Mesodermal cell (in vitro differentiated cells): Measurements from ENCODE around the gene SLC39A10.
"Not testable (repeated sequence)": the region's sequence is repeated elsewhere in the genome, so short reads cannot be mapped to it uniquely, and the experiment has no call there.

Source experiments
- H3K27ac ChIP-seq: 2 replicates; pipeline ENCODE4 v1.7.0; 2013; ENCODE audit warnings: mild to moderate bottlenecking, low read depth, low read length, moderate library complexity; ENCODE audit not compliant: severe bottlenecking
- H3K36me3 ChIP-seq: 2 replicates; pipeline ENCODE4 v1.7.1; 2013; ENCODE audit warnings: mild to moderate bottlenecking, low read length, moderate library complexity; ENCODE audit not compliant: control insufficient read depth, insufficient read depth
- H3K4me1 ChIP-seq: one replicate; pipeline ENCODE4 v1.7.1; 2013; ENCODE audit warnings: mild to moderate bottlenecking, low read length; ENCODE audit not compliant: insufficient read depth, control insufficient read depth, poor library complexity, severe bottlenecking
- H3K4me3 ChIP-seq: 2 replicates; pipeline ENCODE4 v1.7.0; 2013; ENCODE audit warnings: low read length, control low read depth, mild to moderate bottlenecking; ENCODE audit not compliant: insufficient read depth, poor library complexity, severe bottlenecking; ENCODE audit errors: extremely low read depth
- H3K9me3 ChIP-seq: 2 replicates; pipeline ENCODE4 v1.7.1; 2013; ENCODE audit warnings: mild to moderate bottlenecking, low read length, moderate library complexity; ENCODE audit not compliant: control insufficient read depth
- WGBS, 2 experiments: methylation state at CpG; one replicate each; pipeline ENCODE4 v1.1.5; 2013; ENCODE audit warnings: missing lambda C conversion rate in 2 of 2; ENCODE audit not compliant: insufficient coverage in 2 of 2; 5-methylcytosine and 5-hydroxymethylcytosine counted together

Gene SLC39A10

DNA sequence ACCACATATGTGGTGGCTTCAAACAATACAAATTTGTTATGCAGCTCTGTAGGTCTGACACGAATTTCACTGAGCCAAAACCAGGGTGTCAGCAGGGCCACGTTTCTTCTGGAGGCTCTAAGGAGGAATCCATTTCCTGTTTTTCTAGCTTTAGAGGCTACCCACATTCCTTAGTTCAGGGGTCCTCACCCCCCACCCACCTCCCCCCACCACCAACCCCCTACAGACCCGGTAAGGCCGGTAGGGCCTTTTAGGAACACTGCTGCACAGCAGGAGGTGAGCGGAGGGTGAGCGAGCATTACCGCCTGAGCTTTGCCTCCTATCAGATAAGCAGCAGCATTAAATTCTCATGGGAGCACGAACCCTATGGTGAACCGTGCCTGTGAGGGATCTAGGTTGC is 10.6 kb upstream of the SLC39A10 start:
- Histone ChIP-seq H3K9me3 (no peaks in the 10 kb centered on the region), H3K36me3 (no peaks in the 10 kb centered on the region), H3K4me1 (no peaks in the 10 kb centered on the region), H3K4me3 (no peak overlapping the region), H3K27ac (no peak overlapping the region)
- WGBS, 2 experiments = 59 to 68% methylated on average over 6 of the region's 9 CpGs

DNA sequence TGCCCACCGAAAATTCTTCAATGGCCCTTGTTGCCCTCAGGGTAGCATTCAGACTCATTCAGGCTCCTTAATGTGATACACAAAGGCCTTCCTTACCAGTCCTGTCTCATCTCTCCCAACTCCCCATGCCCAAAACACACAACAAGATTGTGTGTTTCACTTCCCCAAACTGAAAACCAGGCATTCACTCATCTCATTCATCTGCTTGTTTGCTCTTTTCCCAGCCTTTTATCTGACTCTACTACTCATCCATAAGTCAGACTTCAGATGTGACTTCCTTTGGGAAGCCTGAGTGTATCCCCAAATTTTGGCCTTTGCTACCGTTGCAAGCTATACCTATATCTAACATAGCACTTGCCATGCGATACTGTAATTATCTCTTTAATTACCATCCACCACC is 9.7 kb upstream of the SLC39A10 start:
- Histone ChIP-seq H3K4me1 (no peaks in the 10 kb centered on the region), H3K27ac (no peak overlapping the region), H3K36me3 (no peaks in the 10 kb centered on the region), H3K4me3 (no peak overlapping the region), H3K9me3 (no peaks in the 10 kb centered on the region)
- WGBS, 2 experiments = 88 to 89% methylated on average over 3 of the region's 3 CpGs

- not testable (repeated sequence) for H3K4me3 ChIP-seq, H3K27ac ChIP-seq, H3K9me3 ChIP-seq, H3K36me3 ChIP-seq, H3K4me1 ChIP-seq
- 75 to 82% methylated on average over 1 to 2 of the region's 2 CpGs for WGBS, 2 experiments
Observed at GRCh38 chr2:195648370-195648769, 8.7 kb upstream of the SLC39A10 start.

GRCh38 chr2:195648787-195649186 is 8.2 kb upstream of the SLC39A10 start:
- Histone ChIP-seq H3K27ac (no peak overlapping the region), H3K4me3 (no peak overlapping the region)
- 93 to 100% methylated on average over 2 to 4 of the region's 5 CpGs for WGBS, 2 experiments

DNA sequence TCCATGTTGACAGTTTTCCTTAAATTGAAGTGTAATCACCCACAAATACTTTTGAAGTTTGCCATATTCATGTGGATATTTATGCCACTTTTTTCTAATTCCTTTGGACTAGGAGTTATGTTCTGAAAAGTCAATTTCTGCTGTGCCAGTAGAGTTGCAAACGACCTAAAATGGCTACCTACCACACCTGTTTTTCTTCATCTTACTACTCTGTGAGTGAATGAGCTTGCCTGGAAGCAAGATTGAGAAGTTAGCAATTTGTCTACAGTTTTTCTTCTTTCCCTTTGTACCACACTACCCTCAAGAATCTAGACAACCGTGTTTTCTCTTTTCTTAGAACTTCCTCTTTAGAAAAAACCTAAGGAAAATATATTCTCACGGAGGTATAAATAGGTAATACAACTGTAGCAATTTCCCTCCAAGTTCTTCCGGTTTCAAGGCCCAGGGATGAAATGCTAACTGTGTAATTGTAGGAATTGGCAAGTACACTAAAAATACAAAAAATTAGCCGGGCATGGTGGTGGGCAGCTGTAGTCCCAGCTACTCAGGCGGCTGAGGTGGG is 7.3 kb upstream of the SLC39A10 start:
- H3K4me1 ChIP-seq = no peaks in the 10 kb centered on the region
- H3K4me3 ChIP-seq = no peak overlapping the region
- H3K27ac ChIP-seq = no peak overlapping the region
- no peaks in the 10 kb centered on the region for H3K9me3 ChIP-seq
- H3K36me3 ChIP-seq = no peaks in the 10 kb centered on the region
- 90% methylated on average over 2 of the region's 6 CpGs; no CpG with 5 or more reads in 1 of the 2 experiments for WGBS, 2 experiments

More at GRCh38 chr2:195648787-195649186, 8.2 kb upstream of the SLC39A10 start:
- Histone ChIP-seq H3K4me1 (no peaks in the 10 kb centered on the region), H3K36me3 (no peaks in the 10 kb centered on the region), H3K9me3 (no peaks in the 10 kb centered on the region)

DNA sequence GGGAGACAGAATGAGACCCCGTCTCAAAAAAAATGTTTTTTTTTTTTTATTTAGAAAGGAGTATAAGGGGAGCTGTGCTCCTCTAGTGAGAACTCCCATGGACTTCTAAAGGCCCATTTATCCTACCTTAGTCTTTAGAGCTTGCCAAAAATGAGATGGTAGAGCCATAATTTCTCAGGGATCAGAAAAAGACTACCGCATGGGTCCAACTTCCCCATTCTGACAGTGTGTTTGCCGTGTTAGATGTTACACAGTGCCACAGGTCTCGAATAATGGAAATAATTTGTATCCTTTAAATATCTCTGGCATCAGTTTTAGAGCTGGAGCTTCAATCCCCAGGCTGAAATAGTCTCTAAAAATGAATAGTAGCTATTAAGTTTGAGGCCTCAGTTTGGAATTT is 6.0 kb upstream of the SLC39A10 start:
- H3K9me3 ChIP-seq = no peaks in the 10 kb centered on the region
- H3K4me3 ChIP-seq = no peak overlapping the region
- WGBS, 2 experiments = 100% methylated on average over 1 of the region's 4 CpGs; no CpG with 5 or more reads in 1 of the 2 experiments
- no peak overlapping the region for H3K27ac ChIP-seq
- H3K4me1 ChIP-seq = no peaks in the 10 kb centered on the region
- no peaks in the 10 kb centered on the region for H3K36me3 ChIP-seq

DNA sequence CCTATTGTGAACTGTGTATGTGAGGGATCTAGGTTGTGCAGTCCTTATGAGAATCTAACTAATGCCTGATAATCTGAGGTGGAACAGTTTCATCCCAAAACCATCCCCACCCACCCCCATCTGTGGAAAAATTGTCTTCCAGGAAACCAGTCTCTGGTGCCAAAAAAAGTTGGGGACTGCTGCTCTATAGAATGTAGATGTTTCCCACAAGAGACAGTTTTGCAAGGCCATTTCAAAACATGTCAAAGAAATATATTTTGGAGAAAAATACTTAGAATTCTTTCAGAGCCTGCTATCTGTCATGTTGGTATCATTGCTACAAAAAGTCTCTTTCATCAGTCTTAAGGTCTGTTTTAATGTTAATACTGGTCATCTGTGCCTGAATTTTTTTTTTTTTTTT is 4.1 kb upstream of the SLC39A10 start:
- Histone ChIP-seq H3K36me3 (no peaks in the 10 kb centered on the region), H3K4me3 (no peak overlapping the region), H3K27ac (no peak overlapping the region), H3K4me1 (peaks cover 3% of the 10 kb centered on the region), H3K9me3 (no peaks in the 10 kb centered on the region)

DNA sequence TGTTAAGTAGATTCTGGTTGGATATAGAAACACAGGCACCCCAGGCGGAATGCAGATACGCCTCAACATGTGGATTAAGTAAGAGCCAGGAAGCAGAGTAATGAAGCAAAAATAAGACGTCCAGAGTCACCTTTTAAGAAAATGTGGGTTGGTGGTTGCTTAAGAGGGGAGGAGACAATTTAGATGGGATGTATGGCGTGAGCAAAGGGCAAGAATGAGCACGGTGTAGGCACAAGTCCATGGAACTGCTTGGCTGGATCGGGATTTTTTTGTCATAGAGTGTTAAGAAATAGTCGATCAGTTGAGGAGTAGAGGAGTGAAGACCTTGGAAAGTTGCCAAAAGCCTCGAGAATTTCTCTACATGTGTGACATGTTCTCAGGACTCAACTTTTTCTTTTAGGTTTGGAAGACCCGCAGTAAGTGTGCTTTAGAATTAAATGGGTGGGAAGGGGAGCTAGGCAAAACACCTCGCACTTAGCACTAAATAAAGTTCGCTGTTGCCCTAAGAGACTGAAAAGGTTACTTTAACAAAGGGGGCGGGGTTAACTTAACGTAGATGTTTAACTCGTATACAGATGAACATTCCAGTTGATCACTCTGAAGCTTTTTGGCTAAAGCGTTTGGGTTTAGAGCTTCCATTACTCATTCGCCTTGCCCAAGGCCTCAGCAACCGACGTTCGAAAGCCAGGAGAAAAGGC is 716 bp upstream of the SLC39A10 start:
- no peaks in the 10 kb centered on the region for H3K9me3 ChIP-seq
- H3K36me3 ChIP-seq = no peaks in the 10 kb centered on the region
- 53 to 55% methylated on average over 16 to 19 of the region's 19 CpGs for WGBS, 2 experiments
- peak overlapping the region; percentile 7 for H3K27ac ChIP-seq
- peak overlapping the region; percentile 77 for H3K4me3 ChIP-seq
- peaks cover 3% of the 10 kb centered on the region for H3K4me1 ChIP-seq

DNA sequence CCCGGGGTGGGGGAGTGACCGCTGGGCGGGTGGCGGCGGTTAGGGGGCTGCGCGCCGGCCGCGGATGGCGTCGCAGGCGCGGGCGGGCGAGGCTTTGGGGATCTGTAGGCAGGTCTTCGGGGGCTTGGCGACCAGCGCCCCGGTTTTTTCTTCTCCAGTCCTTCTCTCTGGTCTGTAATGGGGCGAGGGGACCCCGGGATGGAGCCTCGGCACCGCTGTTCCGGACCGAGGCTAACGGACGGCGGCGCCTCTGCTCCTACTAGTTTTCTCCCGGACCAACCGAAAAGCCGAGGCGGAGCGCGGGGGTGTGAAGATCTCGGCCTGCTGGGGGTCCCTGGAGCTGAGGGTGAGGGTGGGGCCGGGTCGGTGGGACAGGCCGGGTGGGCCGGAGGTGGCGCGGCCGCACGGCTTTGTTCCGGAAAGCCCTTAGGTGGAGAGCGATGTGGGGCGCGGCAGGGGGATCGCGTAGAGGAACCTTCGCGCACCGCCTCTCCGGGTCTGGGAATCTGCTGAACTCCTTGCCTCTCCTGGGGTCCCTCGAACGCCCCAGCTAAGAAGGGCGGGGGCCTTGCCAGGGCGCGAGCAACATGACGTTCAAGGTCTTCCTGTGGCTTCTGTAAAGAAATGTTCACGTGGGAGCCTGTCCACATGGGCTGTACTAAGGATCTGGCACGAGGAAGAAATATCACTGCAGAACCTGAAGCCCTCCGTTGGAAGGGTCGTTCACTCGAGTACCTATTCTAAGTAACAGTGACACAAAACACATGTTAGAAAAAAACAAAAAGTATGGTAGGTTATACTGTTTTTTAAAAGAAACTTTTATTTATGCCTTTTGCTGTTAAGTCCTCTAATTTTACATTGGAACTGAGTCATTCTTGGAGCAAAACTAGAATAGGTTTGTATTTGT is 861 bp downstream of the SLC39A10 start:
- Histone ChIP-seq H3K27ac (peak overlapping the region; percentile 87), H3K4me1 (peaks cover 3% of the 10 kb centered on the region), H3K9me3 (no peaks in the 10 kb centered on the region), H3K36me3 (no peaks in the 10 kb centered on the region), H3K4me3 (peak overlapping the region; percentile 77)
- WGBS, 2 experiments = 1% methylated on average over 39 to 51 of the region's 66 CpGs

DNA sequence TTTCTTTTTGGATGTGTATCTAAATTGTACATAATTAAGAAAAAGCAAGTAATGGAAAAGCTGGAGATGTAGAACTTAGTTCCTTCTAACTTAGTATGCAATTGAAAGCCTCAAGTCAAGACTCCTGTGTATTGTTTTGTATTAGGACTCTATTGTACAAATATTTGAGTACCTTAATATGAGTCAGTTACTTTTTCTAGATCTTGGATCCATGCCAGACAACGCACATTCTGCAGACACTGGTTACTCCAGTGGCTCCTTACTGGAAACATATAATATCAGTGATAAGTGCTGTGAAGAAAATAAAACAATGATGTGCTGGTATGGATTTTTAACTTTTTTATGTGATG is 1.5 kb downstream of the SLC39A10 start:
- 86% methylated on average over 1 of the region's 1 CpG; no CpG with 5 or more reads in 1 of the 2 experiments for WGBS, 2 experiments
- Histone ChIP-seq H3K36me3 (no peaks in the 10 kb centered on the region), H3K27ac (peak overlapping the region; percentile 87), H3K9me3 (no peaks in the 10 kb centered on the region), H3K4me3 (peak overlapping the region; percentile 77), H3K4me1 (peaks cover 3% of the 10 kb centered on the region)
